Measurements from ENCODE around the gene GPHB5.
"Not testable (repeated sequence)": the region's sequence is repeated elsewhere in the genome, so short reads cannot be mapped to it uniquely, and the experiment has no call there.

The GPHB5 gene

DNA sequence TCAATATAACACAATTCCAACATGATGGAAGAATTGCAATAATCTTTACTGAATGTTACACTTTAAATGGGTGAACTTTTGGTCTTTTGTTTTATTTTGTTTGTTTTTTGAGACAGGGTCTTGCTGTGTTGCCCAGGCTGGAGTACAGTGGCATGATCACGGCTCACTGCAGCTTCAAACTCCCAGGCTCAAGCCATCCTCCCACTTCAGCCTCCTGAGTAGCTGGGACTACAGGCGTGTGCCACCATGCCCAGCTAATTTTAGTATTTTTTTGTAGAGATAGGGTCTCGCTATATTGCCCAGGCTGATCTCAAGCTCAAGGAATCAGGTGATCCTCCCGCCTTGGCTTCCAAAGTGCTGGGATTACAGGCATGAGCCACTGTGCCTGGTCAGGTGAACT lies 38.8 kb downstream of the GPHB5 start:
- not testable (repeated sequence) for H3K36me3 ChIP-seq (ENCODE audit: control insufficient read depth, insufficient read depth, low read length); H3K9me3 ChIP-seq (ENCODE audit: control insufficient read depth, low read length); DNase-seq; H3K4me3 ChIP-seq (ENCODE audit: insufficient read depth, low read depth, low read length, poor library complexity, severe bottlenecking); H3K4me1 ChIP-seq (ENCODE audit: control insufficient read depth, insufficient read depth, low read length, poor library complexity, severe bottlenecking); H3K27me3 ChIP-seq (replicated peaks; ENCODE audit: control insufficient read depth, insufficient read depth, low read length, poor library complexity, severe bottlenecking); H3K27ac ChIP-seq (ENCODE audit: insufficient read depth, low read length, poor library complexity, severe bottlenecking)

DNA sequence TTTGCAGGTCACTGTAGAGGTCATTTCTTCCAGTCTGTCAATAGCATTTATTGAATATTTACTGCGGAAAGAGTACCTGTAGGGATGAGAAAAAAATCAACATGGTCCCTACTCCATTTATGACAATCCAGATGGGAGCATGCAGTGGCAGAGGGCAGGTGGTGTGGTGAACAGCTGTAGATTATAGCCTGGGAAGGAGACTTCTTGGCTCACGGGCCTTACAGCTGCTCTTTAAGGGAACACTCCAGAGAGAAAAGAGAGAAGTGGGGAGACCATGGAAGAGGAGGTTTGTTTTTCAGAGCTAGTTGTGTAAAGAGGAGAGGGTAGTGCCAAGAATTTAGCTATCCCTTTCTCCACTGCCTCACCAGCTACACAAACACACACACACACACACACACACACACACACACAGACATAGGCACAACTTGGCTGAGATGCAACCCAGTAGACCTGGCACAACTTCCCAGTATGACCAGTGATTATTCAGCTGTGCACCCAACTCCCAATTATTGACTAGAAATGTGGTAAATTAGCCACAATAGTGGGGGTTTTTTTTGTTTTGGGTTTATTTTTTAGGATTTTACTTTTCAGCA lies 41.0 kb downstream of the GPHB5 start:
- Histone ChIP-seq H3K27me3 (replicated peaks; ENCODE audit: control insufficient read depth, insufficient read depth, low read length, poor library complexity, severe bottlenecking) (no peaks in the 10 kb centered on the region), H3K27ac (ENCODE audit: insufficient read depth, low read length, poor library complexity, severe bottlenecking) (no peak overlapping the region), H3K9me3 (ENCODE audit: control insufficient read depth, low read length) (no peaks in the 10 kb centered on the region), H3K4me1 (ENCODE audit: control insufficient read depth, insufficient read depth, low read length, poor library complexity, severe bottlenecking) (no peaks in the 10 kb centered on the region), H3K4me3 (ENCODE audit: insufficient read depth, low read depth, low read length, poor library complexity, severe bottlenecking) (no peak overlapping the region), H3K36me3 (ENCODE audit: control insufficient read depth, insufficient read depth, low read length) (no peaks in the 10 kb centered on the region)
- DNase-seq = no peak

DNA sequence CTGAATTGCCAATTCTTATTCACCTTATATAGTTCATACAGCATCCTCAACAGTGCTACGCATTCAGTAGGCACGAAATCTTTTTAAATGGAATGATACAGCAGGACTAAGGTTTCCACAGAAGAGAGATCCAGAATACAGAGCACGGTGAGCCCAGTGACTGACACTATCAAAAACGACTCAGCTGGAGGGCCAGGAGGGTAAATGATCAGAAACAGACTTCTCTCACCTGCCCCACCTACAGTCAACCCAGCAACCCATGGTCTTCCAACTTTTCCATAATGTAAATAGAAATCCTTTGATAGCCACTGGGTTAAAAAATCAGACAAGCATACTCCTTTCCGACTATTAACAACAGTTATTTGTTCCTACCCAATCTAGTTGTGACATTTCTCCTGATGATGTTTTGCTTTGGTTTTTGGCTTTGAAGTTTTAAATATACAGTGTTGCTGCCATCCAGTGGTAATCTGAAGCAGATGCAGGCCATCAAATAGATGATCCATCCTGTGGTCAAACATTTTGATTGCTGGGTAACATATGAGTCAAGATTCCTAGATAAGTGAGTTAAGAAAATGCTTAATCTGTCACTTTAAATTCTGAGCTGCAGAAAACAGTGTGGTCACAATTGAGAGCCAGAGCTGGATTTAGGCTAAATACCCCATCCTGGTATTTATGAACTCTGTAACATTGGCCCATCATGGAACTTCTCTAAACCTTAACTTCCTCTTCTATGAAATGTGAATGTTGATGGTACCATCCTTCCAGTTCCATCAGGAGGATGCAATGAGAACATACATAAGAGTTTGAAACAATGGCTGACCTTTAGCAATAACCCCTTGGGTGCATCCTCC lies 42.0 kb downstream of the GPHB5 start:
- Histone ChIP-seq H3K36me3 (ENCODE audit: control insufficient read depth, insufficient read depth, low read length) (no peaks in the 10 kb centered on the region), H3K4me1 (ENCODE audit: control insufficient read depth, insufficient read depth, low read length, poor library complexity, severe bottlenecking) (no peaks in the 10 kb centered on the region), H3K4me3 (ENCODE audit: insufficient read depth, low read depth, low read length, poor library complexity, severe bottlenecking) (no peak overlapping the region), H3K27ac (ENCODE audit: insufficient read depth, low read length, poor library complexity, severe bottlenecking) (no peak overlapping the region), H3K27me3 (replicated peaks; ENCODE audit: control insufficient read depth, insufficient read depth, low read length, poor library complexity, severe bottlenecking) (no peaks in the 10 kb centered on the region), H3K9me3 (ENCODE audit: control insufficient read depth, low read length) (no peaks in the 10 kb centered on the region)
- no peak for DNase-seq

DNA sequence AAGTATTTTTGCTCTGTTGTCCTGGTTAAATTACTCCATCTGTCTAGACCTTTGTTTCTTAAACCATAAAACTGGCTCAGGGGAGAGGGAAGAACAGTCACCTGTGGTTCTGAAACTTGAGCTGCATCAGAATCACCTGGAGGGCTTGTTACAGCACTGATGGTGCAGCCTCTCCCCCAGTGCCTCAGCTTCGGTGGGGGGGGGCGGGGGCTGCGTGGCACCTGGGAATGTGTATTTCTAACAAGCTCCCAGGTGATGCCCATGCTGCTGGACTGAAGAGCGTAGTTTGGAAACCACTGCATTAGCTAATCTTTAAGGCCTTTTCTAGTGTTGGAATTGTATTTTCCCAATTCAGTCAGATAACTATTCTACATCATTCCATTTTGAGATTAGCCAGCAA lies 42.7 kb downstream of the GPHB5 start:
- Histone ChIP-seq H3K4me3 (ENCODE audit: insufficient read depth, low read depth, low read length, poor library complexity, severe bottlenecking) (no peak overlapping the region), H3K27me3 (replicated peaks; ENCODE audit: control insufficient read depth, insufficient read depth, low read length, poor library complexity, severe bottlenecking) (no peaks in the 10 kb centered on the region), H3K9me3 (ENCODE audit: control insufficient read depth, low read length) (no peaks in the 10 kb centered on the region), H3K4me1 (ENCODE audit: control insufficient read depth, insufficient read depth, low read length, poor library complexity, severe bottlenecking) (no peaks in the 10 kb centered on the region), H3K27ac (ENCODE audit: insufficient read depth, low read length, poor library complexity, severe bottlenecking) (no peak overlapping the region), H3K36me3 (ENCODE audit: control insufficient read depth, insufficient read depth, low read length) (no peaks in the 10 kb centered on the region)
- no peak for DNase-seq

DNA sequence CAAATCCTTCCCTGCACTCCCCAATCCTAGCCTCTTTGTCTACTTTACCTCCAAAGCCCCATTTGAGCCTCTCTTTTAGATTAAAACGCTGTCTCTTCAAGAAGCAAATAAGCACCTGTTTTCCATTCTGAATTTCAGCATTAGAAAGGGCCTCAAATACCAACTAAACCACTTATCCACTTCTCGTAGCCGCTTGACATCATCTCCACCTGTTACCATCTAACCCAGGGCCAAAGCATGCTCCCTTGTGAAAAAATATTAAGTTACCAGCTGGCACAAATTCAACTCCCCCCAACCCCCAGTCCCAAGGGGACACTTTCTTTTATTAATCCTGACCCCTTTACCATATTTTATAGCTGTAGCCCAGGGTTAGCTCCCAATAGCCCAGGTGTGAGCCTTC lies 43.1 kb downstream of the GPHB5 start:
- Histone ChIP-seq H3K9me3 (ENCODE audit: control insufficient read depth, low read length) (no peaks in the 10 kb centered on the region), H3K4me1 (ENCODE audit: control insufficient read depth, insufficient read depth, low read length, poor library complexity, severe bottlenecking) (no peaks in the 10 kb centered on the region), H3K27ac (ENCODE audit: insufficient read depth, low read length, poor library complexity, severe bottlenecking) (no peak overlapping the region), H3K36me3 (ENCODE audit: control insufficient read depth, insufficient read depth, low read length) (no peaks in the 10 kb centered on the region), H3K4me3 (ENCODE audit: insufficient read depth, low read depth, low read length, poor library complexity, severe bottlenecking) (no peak overlapping the region), H3K27me3 (replicated peaks; ENCODE audit: control insufficient read depth, insufficient read depth, low read length, poor library complexity, severe bottlenecking) (no peaks in the 10 kb centered on the region)
- no peak for DNase-seq

DNA sequence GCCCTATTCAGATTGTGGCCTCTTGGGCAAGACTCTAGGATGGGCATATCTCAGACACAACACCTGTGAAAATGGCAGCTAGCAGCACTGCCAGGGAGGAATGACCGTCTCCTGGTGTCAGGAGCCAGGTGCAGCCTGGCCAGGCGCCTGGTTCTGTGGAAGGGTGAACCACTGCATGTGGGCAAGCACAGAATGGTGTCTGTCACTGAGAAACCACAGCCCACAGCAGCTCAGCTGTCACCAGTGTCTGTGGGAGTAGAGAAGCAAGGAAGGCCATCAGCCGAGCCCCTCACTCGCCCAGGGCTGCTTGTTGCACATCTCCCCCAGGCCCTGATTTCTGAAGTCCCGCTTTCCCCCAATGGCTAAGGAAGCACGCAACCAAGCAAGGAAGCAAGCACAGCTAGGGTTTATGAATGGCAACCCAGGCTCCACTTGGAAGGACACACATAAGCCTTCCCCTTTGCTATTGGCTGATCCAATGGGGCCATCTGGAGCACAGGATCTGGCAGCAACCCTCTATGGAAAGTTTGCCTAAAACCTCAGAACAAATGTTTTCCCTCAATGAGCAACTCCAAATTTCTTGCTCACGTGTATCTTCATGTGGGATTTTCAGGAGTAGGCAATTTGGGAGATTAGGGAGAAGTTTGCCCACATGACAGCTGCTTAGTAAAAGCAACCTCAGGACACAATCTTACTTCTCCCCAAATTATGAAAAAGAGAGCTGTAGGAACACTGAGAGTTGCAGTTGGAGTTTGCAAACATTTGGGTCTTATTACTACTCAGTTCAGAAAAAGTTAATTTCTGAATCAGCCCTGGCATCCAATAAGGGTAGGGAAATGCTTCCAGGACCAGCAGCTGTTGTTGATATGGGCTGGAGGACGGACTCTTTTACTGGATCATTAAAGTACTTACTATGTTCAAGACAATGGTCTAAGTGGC lies 44.7 kb downstream of the GPHB5 start:
- Histone ChIP-seq H3K9me3 (ENCODE audit: control insufficient read depth, low read length) (no peaks in the 10 kb centered on the region), H3K27me3 (replicated peaks; ENCODE audit: control insufficient read depth, insufficient read depth, low read length, poor library complexity, severe bottlenecking) (no peaks in the 10 kb centered on the region)
- no peak for DNase-seq

DNA sequence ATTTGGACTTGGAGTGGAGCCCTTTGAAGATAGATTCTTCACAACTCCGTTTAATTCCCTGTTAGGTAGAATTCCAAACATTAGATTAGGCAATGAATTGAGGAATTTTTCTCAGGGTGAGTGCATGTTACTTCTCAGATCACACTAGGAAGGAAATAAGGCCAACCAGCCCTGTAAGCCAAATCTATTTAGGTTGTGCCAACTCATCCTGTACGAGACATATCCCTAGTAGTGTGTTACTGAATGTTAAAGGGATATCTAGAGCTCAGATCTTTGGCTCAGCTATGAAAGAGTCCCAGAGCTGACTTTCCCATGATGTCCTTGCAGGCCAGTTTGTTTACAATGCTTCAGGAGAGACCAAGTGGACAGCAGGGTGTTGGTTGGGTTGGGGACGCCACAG lies 45.6 kb downstream of the GPHB5 start:
- H3K36me3 ChIP-seq (ENCODE audit: control insufficient read depth, insufficient read depth, low read length) = no peaks in the 10 kb centered on the region
- no peaks in the 10 kb centered on the region for H3K4me1 ChIP-seq (ENCODE audit: control insufficient read depth, insufficient read depth, low read length, poor library complexity, severe bottlenecking)
- DNase-seq = no peak
- H3K27ac ChIP-seq (ENCODE audit: insufficient read depth, low read length, poor library complexity, severe bottlenecking) = no peak overlapping the region
- H3K9me3 ChIP-seq (ENCODE audit: control insufficient read depth, low read length) = no peaks in the 10 kb centered on the region
- no peaks in the 10 kb centered on the region for H3K27me3 ChIP-seq (replicated peaks; ENCODE audit: control insufficient read depth, insufficient read depth, low read length, poor library complexity, severe bottlenecking)
- no peak overlapping the region for H3K4me3 ChIP-seq (ENCODE audit: insufficient read depth, low read depth, low read length, poor library complexity, severe bottlenecking)

More for the DNA sequence above, 44.7 kb downstream of the GPHB5 start:
- Histone ChIP-seq H3K4me3 (ENCODE audit: insufficient read depth, low read depth, low read length, poor library complexity, severe bottlenecking) (no peak overlapping the region), H3K4me1 (ENCODE audit: control insufficient read depth, insufficient read depth, low read length, poor library complexity, severe bottlenecking) (no peaks in the 10 kb centered on the region), H3K36me3 (ENCODE audit: control insufficient read depth, insufficient read depth, low read length) (no peaks in the 10 kb centered on the region), H3K27ac (ENCODE audit: insufficient read depth, low read length, poor library complexity, severe bottlenecking) (no peak overlapping the region)

DNA sequence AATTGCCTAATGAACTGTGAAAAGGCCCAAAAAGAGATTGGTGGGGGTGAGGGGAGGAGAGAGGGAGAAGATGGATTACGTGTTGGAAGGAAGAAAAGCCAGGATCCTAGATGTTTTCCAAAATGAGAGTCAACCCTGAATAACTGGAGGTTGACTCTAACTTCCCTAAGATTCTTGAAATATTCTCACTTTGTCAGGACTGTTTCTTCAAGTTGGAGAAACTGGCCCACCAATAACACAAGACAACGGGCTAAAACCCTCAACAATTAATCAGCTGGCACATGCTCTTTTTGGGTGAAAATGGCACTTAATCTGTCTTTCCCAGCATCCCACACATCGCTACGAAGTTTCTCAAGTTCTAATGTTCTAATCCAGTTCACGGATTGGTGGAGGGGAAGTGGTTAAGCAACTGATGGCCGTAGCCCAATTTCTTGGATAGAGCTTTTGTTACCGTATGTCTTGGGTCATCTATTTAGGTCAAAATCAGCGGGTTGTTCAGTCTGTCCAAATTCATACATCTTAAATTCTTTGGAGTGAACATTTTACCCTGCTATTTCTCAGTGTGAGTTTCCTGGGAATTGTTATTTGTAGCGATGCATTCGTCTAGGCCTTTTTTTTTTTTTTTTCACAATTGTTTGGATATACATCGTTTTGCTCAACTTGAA lies 49.0 kb downstream of the GPHB5 start:
- Histone ChIP-seq H3K27me3 (replicated peaks; ENCODE audit: control insufficient read depth, insufficient read depth, low read length, poor library complexity, severe bottlenecking) (peaks cover 2% of the 10 kb centered on the region), H3K4me3 (ENCODE audit: insufficient read depth, low read depth, low read length, poor library complexity, severe bottlenecking) (no peak overlapping the region), H3K27ac (ENCODE audit: insufficient read depth, low read length, poor library complexity, severe bottlenecking) (no peak overlapping the region), H3K9me3 (ENCODE audit: control insufficient read depth, low read length) (no peaks in the 10 kb centered on the region), H3K4me1 (ENCODE audit: control insufficient read depth, insufficient read depth, low read length, poor library complexity, severe bottlenecking) (no peaks in the 10 kb centered on the region), H3K36me3 (ENCODE audit: control insufficient read depth, insufficient read depth, low read length) (no peaks in the 10 kb centered on the region)
- no peak for DNase-seq

DNA sequence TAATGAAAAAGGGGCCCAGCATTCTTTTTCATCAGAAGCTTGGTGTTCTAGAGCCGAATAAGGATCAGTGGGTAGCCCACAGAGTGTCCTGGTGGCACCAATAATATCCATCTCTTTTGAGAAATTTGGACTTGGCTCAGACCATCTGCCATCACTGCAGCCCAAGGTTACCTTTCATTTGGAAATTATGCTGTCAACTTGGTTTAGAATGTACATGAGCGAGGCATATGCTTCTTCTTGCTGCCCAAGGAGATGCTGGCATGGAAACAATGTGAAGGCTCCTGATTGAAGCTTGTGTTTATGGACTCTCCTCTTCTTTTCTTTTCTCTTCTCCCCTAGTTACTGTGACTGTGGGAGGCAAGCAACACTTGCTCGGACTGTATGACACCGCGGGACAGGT lies 50.0 kb downstream of the GPHB5 start:
- H3K4me1 ChIP-seq (ENCODE audit: control insufficient read depth, insufficient read depth, low read length, poor library complexity, severe bottlenecking) = no peaks in the 10 kb centered on the region
- no peaks in the 10 kb centered on the region for H3K36me3 ChIP-seq (ENCODE audit: control insufficient read depth, insufficient read depth, low read length)
- no peaks in the 10 kb centered on the region for H3K9me3 ChIP-seq (ENCODE audit: control insufficient read depth, low read length)
- no peak overlapping the region for H3K4me3 ChIP-seq (ENCODE audit: insufficient read depth, low read depth, low read length, poor library complexity, severe bottlenecking)
- H3K27ac ChIP-seq (ENCODE audit: insufficient read depth, low read length, poor library complexity, severe bottlenecking) = no peak overlapping the region
- DNase-seq = no peak
- peaks cover 2% of the 10 kb centered on the region for H3K27me3 ChIP-seq (replicated peaks; ENCODE audit: control insufficient read depth, insufficient read depth, low read length, poor library complexity, severe bottlenecking)
